ENCODE data around the gene TPGS1.
A peak's percentile ranks its signal among the peaks of the same experiment; 100 is the strongest.

The TPGS1 gene

GRCh38 chr19:496112-496665 is 11.1 kb upstream of the TPGS1 start, which contains the start of gene MADCAM1:
Gene MADCAM1, plus strand, starts transcription at chr19:496486. Its CDS starts 14 bp downstream, at chr19:496500.
- Histone ChIP-seq H3K4me1 (peaks cover 2% of the 10 kb centered on the region), H3K36me3 (ENCODE audit: control insufficient read depth, insufficient read depth, low read length) (no peaks in the 10 kb centered on the region), H3K79me2 (no peaks in the 10 kb centered on the region), H3K4me3 (ENCODE audit: low read depth, low read length) (peak within 1 kb of the TSS; percentile 39), H3K27me3 (ENCODE audit: control insufficient read depth, insufficient read depth, low read length) (no peaks in the 10 kb centered on the region), H3K9ac (no peak within 1 kb of the TSS), H3K4me2 (ENCODE audit: low read length) (peak within 1 kb of the TSS; percentile 70), H2AFZ (peak within 1 kb of the TSS; percentile 53), H3K27ac (peak within 1 kb of the TSS; percentile 24), H3K9me3 (ENCODE audit: control insufficient read depth, low read length) (no peaks in the 10 kb centered on the region)
- TF ChIP-seq CTCF (IDR thresholded peaks at IDR 0.05) = no peak

GRCh38 chr19:496986-497385 is 10.3 kb upstream of the TPGS1 start:
- Histone ChIP-seq H3K4me1 (peaks cover 2% of the 10 kb centered on the region), H3K9me3 (ENCODE audit: control insufficient read depth, low read length) (no peaks in the 10 kb centered on the region), H3K36me3 (ENCODE audit: control insufficient read depth, insufficient read depth, low read length) (no peaks in the 10 kb centered on the region), H3K79me2 (no peaks in the 10 kb centered on the region), H3K4me3 (ENCODE audit: low read depth, low read length) (no peak overlapping the region), H3K27ac (no peak overlapping the region), H3K27me3 (ENCODE audit: control insufficient read depth, insufficient read depth, low read length) (no peaks in the 10 kb centered on the region), H3K4me2 (ENCODE audit: low read length) (peak overlapping the region; percentile 70), H3K9ac (no peak overlapping the region), H2AFZ (no peak overlapping the region)
- TF ChIP-seq CTCF (IDR thresholded peaks at IDR 0.05) = no peak

GRCh38 chr19:497491-497868 is 9.8 kb upstream of the TPGS1 start:
- Histone ChIP-seq H3K79me2 (no peaks in the 10 kb centered on the region), H3K4me1 (peaks cover 2% of the 10 kb centered on the region), H3K9ac (no peak overlapping the region), H3K36me3 (ENCODE audit: control insufficient read depth, insufficient read depth, low read length) (no peaks in the 10 kb centered on the region), H3K9me3 (ENCODE audit: control insufficient read depth, low read length) (no peaks in the 10 kb centered on the region), H3K27me3 (ENCODE audit: control insufficient read depth, insufficient read depth, low read length) (no peaks in the 10 kb centered on the region), H2AFZ (peak overlapping the region; percentile 81), H3K27ac (no peak overlapping the region), H3K4me3 (ENCODE audit: low read depth, low read length) (peak overlapping the region; percentile 39), H3K4me2 (ENCODE audit: low read length) (peak overlapping the region; percentile 70)
- TF ChIP-seq CTCF (IDR thresholded peaks at IDR 0.05) = no peak

DNA sequence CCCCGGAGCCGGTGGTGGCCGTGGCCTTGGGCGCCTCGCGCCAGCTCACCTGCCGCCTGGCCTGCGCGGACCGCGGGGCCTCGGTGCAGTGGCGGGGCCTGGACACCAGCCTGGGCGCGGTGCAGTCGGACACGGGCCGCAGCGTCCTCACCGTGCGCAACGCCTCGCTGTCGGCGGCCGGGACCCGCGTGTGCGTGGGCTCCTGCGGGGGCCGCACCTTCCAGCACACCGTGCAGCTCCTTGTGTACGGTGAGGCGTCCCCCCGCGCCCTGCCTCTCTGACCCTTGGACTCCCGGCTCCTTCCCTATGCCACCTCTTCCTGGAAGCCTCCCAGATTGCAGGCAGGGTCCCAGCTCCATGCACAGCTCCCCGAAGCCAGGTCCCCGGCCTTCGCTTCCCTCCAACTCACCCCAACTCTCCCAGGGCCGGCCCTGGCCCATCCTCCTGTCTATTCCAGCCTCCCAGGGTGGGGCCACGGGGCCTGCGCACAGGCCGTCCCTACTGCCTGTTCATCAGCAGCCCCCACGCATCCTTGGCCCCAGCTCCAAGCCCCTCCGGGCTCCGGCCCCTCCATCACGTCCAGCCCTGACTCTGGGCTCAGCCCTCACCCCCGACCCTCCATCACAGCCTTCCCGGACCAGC is 9.3 kb upstream of the TPGS1 start:
- H3K4me3 ChIP-seq (ENCODE audit: low read depth, low read length) = peak overlapping the region; percentile 39
- H3K4me1 ChIP-seq = peaks cover 2% of the 10 kb centered on the region
- TF ChIP-seq CTCF (IDR thresholded peaks at IDR 0.05) = no peak
- H3K4me2 ChIP-seq (ENCODE audit: low read length) = peak overlapping the region; percentile 70
- H3K9ac ChIP-seq = peak overlapping the region; percentile 53
- H3K36me3 ChIP-seq (ENCODE audit: control insufficient read depth, insufficient read depth, low read length) = no peaks in the 10 kb centered on the region
- peak overlapping the region; percentile 81 for H2AFZ ChIP-seq
- no peaks in the 10 kb centered on the region for H3K79me2 ChIP-seq
- no peaks in the 10 kb centered on the region for H3K9me3 ChIP-seq (ENCODE audit: control insufficient read depth, low read length)
- H3K27ac ChIP-seq = peak overlapping the region; percentile 1
- no peaks in the 10 kb centered on the region for H3K27me3 ChIP-seq (ENCODE audit: control insufficient read depth, insufficient read depth, low read length)

DNA sequence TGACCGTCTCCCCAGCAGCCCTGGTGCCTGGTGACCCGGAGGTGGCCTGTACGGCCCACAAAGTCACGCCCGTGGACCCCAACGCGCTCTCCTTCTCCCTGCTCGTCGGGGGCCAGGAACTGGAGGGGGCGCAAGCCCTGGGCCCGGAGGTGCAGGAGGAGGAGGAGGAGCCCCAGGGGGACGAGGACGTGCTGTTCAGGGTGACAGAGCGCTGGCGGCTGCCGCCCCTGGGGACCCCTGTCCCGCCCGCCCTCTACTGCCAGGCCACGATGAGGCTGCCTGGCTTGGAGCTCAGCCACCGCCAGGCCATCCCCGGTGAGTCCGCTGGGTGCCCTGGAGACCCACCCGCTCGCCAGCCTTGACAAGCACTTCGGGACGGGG is 8.8 kb upstream of the TPGS1 start:
- Histone ChIP-seq H3K27ac (peak overlapping the region; percentile 1), H3K9me3 (ENCODE audit: control insufficient read depth, low read length) (no peaks in the 10 kb centered on the region), H3K4me2 (ENCODE audit: low read length) (peak overlapping the region; percentile 70), H3K4me3 (ENCODE audit: low read depth, low read length) (no peak overlapping the region), H3K36me3 (ENCODE audit: control insufficient read depth, insufficient read depth, low read length) (no peaks in the 10 kb centered on the region), H3K79me2 (no peaks in the 10 kb centered on the region), H2AFZ (peak overlapping the region; percentile 81), H3K4me1 (peaks cover 2% of the 10 kb centered on the region), H3K27me3 (ENCODE audit: control insufficient read depth, insufficient read depth, low read length) (no peaks in the 10 kb centered on the region), H3K9ac (peak overlapping the region; percentile 53)
- no peak for TF ChIP-seq CTCF (IDR thresholded peaks at IDR 0.05)

Data from parathyroid adenoma (tissue), 2 donors.